NCI-H2171 treated with DMSO at 0.1 percent for 48 hours (cell line): ENCODE measurements around the gene KLHL26.
"Not testable (repeated sequence)": the region's sequence is repeated elsewhere in the genome, so short reads cannot be mapped to it uniquely, and the experiment has no call there.

ENCODE experiments used
- DNase-seq: peaks from one replicate; lab custom pipeline; 2025; lab: John Stamatoyannopoulos, UW

Gene KLHL26

GRCh38 chr19:18666784-18667183 is 30.0 kb downstream of the KLHL26 start:
- no peak for DNase-seq

DNA sequence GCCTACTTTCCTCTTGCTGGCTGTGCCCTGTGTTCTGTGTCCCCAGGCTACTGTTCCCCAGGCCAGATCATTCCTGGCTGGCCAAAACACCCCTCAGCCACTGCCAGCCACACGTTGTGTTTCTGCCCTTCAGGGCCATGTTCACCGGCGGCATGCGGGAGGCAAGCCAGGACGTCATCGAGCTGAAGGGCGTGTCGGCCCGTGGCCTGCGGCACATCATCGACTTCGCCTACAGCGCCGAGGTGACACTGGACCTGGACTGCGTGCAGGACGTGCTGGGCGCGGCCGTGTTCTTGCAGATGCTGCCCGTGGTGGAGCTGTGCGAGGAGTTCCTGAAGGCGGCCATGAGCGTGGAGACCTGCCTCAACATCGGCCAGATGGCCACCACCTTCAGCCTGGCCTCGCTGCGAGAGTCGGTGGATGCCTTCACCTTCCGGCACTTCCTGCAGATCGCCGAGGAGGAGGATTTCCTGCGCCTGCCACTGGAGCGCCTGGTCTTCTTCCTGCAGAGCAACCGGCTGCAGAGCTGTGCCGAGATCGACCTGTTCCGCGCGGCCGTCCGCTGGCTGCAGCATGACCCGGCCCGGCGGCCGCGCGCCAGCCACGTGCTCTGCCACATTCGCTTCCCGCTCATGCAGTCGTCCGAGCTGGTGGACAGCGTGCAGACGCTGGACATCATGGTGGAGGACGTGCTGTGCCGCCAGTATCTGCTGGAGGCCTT is 30.9 kb downstream of the KLHL26 start:
- DNase-seq: no peak

DNA sequence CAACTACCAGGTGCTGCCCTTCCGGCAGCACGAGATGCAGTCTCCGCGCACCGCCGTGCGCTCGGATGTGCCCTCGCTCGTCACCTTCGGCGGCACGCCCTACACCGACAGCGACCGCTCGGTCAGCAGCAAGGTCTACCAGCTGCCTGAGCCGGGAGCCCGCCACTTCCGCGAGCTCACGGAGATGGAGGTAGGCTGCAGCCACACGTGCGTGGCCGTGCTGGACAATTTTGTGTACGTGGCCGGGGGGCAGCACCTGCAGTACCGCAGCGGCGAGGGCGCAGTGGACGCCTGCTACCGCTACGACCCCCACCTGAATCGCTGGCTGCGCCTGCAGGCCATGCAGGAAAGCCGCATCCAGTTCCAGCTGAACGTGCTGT is 31.4 kb downstream of the KLHL26 start:
- no peak for DNase-seq

GRCh38 chr19:18668744-18669523 is 32.1 kb downstream of the KLHL26 start:
- DNase-seq: no peak

DNA sequence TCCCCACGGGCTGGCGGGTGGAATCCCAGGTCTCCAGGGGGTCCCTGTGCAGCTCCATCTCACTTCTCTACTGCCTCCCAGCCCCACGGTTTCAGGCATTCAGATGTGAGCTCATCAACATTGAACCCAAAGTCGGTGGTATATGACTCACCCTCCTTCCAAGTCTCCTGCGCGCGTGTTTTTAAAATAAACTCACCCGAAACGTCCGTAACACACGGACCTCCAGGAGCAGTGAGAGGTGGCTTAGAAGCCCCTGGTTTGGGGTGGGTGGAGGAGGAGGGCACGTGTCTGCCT is 32.6 kb downstream of the KLHL26 start:
- no peak for DNase-seq

- DNase-seq: no peak
Observed at GRCh38 chr19:18669883-18670282, 33.1 kb downstream of the KLHL26 start.

- no peak for DNase-seq
Observed at GRCh38 chr19:18670312-18670711, 33.5 kb downstream of the KLHL26 start.

DNA sequence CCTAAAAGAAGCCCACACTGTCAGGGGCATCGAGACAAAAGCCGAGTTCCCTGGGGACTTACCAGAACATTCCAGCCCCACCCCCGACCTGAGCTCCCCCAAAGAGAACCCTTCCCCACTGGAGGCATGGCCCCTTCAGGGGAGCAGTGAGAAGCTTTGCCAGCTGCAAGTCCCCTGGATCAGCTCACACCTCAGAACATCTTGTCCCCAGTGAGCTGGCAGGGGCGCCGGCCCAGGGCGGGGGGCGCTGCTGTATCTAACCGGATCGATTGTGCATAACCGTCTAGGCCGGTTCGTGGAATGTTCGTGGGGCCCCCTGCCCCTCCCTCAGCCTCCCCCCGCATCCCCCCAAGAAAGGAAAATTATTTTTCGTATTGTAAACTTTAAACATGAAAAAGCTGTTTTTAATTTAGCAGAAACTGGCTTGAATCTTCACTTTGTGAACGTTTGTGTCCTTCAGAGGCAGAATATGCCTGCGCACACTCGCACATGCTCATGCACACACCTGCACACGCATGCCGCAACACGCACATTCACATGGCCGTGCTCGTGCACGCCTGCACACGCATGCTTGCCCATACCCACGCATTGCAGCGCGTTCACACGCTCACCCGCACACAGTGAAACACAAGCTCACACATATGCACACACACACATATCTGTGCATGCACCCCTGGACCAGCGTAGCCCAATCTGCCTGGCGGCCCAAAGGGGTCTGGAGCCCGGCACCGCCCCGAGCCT is 34.6 kb downstream of the KLHL26 start:
- no peak for DNase-seq

DNA sequence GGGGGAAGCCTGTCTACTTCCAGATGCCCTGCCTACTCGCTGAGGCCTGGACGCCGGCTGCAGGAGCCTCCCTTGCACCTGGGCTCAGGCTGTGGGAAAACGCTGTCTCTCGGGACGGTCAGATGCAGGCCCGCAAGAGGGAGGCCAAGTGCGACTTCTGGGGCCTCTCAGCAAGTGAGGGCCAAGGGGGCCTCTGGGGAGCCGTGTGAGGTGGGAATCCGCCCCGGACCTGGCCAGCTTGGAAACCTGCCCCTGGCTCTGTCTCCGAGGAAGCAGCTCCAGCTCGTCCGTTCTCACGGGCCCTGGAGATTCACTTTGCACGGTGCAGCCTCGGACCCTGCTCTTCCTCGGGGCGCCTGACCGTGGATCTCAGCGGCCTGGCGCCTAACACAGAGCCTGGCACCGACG is 35.2 kb downstream of the KLHL26 start:
- no peak for DNase-seq

GRCh38 chr19:18672606-18673337 is 35.9 kb downstream of the KLHL26 start:
- DNase-seq: no peak

DNA sequence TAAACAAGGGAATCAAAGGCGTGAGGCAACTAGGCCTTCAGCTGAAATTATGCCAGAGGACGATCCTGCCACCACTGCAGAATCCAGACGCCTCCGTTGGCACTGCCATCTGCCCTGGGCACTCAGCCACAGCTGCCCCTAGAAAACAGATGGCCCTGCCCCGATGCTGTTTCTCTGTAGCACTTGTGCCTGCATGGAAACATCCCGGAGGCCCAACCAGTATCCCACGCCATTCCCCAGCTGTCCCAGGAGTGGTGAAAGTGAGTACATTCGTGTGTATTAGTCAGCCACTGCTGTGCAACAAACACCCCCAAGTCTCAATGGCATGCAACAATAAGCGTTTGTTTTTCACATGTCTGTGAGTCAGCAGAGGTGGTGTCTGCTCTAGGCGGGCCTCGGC is 37.8 kb downstream of the KLHL26 start:
- peak; percentile 87 for DNase-seq

- DNase-seq: no peak
Observed at GRCh38 chr19:18675779-18676178, 39.0 kb downstream of the KLHL26 start.

GRCh38 chr19:18676692-18677091 is 39.9 kb downstream of the KLHL26 start:
- no peak for DNase-seq

GRCh38 chr19:18677156-18677555 is 40.3 kb downstream of the KLHL26 start:
- no peak for DNase-seq

DNA sequence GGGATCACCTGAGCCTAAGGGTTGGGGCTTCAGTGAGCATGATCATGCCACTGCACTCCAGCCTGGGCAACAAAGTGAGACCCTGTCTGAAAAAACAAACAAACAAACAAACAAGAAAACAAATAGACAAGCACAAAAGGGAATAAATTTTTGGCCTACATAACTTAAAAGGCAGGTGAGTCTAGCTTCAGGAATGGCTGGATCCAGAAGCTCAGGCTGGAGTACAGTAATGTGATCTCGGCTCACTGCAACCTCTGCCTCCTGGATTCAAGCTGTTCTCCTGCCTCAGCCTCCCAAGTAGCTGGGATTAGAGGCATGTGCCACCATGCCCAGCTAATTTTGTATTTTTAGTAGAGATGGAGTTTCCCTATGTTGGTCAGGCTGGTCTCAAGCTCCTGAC is 43.3 kb downstream of the KLHL26 start:
- not testable (repeated sequence) for DNase-seq

- DNase-seq: no peak
Observed at GRCh38 chr19:18682807-18683108, 45.9 kb downstream of the KLHL26 start.

DNA sequence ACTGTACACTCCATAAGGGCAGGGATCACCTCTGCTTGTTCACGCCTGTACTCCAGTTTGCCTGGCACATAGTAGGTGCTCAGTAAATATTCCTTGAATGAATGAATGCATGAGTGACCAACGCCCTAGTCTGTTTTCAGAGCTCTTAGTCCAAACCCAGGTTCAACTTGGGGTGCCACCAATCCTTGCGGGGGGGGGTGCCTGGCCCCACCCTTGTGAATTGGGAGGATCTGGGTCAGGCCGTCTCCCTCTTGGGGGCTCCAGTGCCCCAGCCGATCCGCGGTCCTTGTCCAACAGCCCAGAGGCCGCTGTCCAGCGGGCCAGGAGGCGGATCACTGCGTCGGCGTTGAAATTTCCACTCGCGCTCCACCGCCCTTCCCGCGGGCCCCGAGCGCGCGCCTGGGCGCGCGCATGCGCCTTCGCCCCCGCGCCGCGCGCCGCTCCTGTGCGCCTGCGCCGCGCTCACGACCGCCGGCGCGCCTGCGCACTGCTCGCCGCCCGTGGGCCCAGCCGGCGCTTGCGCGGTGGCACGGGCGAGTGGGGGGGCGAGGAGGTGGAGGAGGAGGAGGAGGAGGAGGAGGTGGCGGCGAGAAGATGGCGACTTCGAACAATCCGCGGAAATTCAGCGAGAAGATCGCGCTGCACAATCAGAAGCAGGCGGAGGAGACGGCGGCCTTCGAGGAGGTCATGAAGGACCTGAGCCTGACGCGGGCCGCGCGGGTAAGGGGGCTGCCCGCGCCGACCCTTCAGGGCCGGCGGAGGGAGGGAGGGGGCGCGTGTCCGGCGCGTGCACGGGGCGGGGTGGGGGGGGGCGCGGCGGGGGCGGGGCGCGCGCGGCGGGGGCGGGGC is 46.5 kb downstream of the KLHL26 start, which contains the start of gene CRTC1:
TSS of gene CRTC1 (plus strand) at position 572 of the 849 bp plus-strand sequence. CDS start at position 595, 23 bp downstream.
- peak; percentile 74 for DNase-seq

- peak; percentile 25 for DNase-seq
Observed at GRCh38 chr19:18683958-18684641, 47.3 kb downstream of the KLHL26 start.

DNA sequence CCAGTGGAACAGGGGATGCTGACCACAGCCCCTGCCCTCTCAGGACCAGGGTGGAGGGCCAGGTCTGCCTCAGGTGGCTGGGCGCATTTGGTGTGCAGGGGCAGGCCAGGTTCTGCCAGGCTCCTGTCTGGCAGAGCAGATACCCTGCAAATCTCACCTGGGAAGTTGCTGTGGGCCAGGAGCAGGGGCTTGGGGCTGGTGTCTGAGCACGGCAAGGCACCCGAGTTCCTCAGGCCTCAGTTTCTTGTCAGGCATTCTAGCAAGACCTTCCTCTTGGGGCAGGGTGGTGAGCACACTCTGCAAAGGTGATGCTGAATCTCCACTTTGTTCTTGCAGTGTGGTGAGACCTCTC is 47.8 kb downstream of the KLHL26 start:
- no peak for DNase-seq

GRCh38 chr19:18685597-18686190 is 48.9 kb downstream of the KLHL26 start:
- no peak for DNase-seq
